Heart right ventricle (tissue), 16 donors: ENCODE data around the gene NID1. TPM values are rescaled to one million over a fixed set of nuclear protein-coding genes. Genes with fewer than 3 reads are reported as not detected.

Source experiments
- ATAC-seq, 8 donors: fragments of 200-7000 bp; cut with Tn5 transposase; one replicate each; pipeline ENCODE4 v1.9.1; 2020; ENCODE audit warnings: mild to moderate bottlenecking in 8 of 8, moderate library complexity in 8 of 8, moderate number of reproducible peaks in 1 of 8
- DNase-seq, 2 donors: peaks; one replicate each; pipeline ENCODE4 v3.0.0-alpha.2; 2020
- H3K27ac ChIP-seq, 10 donors: fragments of 200-600 bp; sonication (generic) in 2 of 10; one replicate each; pipeline versions ENCODE4 v1.5.0 to v1.8.0; 2020 to 2022; ENCODE audit warnings: mild to moderate bottlenecking in 3 of 10
- H3K27me3 ChIP-seq, 7 donors: fragments of 200-600 bp; one replicate each; pipeline ENCODE4 v1.8.0; 2021 to 2022; ENCODE audit warnings: mild to moderate bottlenecking in 2 of 7
- H3K36me3 ChIP-seq, 9 donors: fragments of 200-600 bp; sonication (generic) in 1 of 9; one replicate each; pipeline versions ENCODE4 v1.5.0 to v1.8.0; 2020 to 2022; ENCODE audit warnings: mild to moderate bottlenecking in 2 of 9
- H3K4me1 ChIP-seq, 9 donors: fragments of 200-600 bp; sonication (generic) in 1 of 9; one replicate each; pipeline versions ENCODE4 v1.5.0 to v1.8.0; 2020 to 2022; ENCODE audit warnings: mild to moderate bottlenecking in 4 of 9
- H3K4me3 ChIP-seq, 10 donors: fragments of 200-600 bp; sonication (generic) in 2 of 10; one replicate each; pipeline versions ENCODE4 v1.5.0 to v1.8.0; 2020 to 2022; ENCODE audit warnings: mild to moderate bottlenecking in 7 of 10, moderate library complexity in 2 of 10
- H3K9me3 ChIP-seq, 11 donors: fragments of 200-600 bp in 10 of 11; sonication (generic) in 2 of 11; one replicate each; pipeline versions ENCODE4 v1.5.0 to v1.8.0; 2013 to 2022; ENCODE audit warnings: mild to moderate bottlenecking in 2 of 11, control low read depth in 1 of 11, moderate library complexity in 1 of 11
- CTCF ChIP-seq, 9 donors: fragments of 200-600 bp; sonication (generic) in 2 of 9; IDR thresholded peaks; one replicate each; pipeline versions ENCODE4 v1.5.0 to v1.8.0; 2021 to 2022; ENCODE audit warnings: antibody characterized with exemption in 9 of 9, mild to moderate bottlenecking in 5 of 9, moderate library complexity in 1 of 9
- WGBS, 2 donors: extraction: QIAGEN DNeasy Blood & Tissue Kit; methylation state at CpG; one replicate each; pipeline ENCODE4 v1.1.7; 2013; ENCODE audit warnings: inconsistent platforms in 1 of 2; 5-methylcytosine and 5-hydroxymethylcytosine counted together
- intact Hi-C, 10 donors: fragments of 100-400 bp; cut with DNase I; formaldehyde crosslinking; loops; one replicate each; pipeline versions ENCODE4 v1.11.1 to v1.14.2; 2022
- polyA plus RNA-seq, 2 donors: library from polyadenylated mRNA; stranded (reverse); fragments of 200-250 nt; gene quantifications; one replicate each; pipeline ENCODE4 v1.2.3, GENCODE V29; 2013
- total RNA-seq, 10 donors: library from RNA; stranded (reverse); fragmentation: NEBNext Ultra II Directional in 3 of 10; extraction: Animal tissue kit (Norgen Biotek cat#: 25700) in 3 of 10; gene quantifications; one replicate each; pipeline versions ENCODE4 v1.2.1 to v1.2.4, GENCODE V29; 2021 to 2023
- donor health status: Arrhythmogenic right ventricular cardiomyopathy.
- donor health status: ischemic (EF 13 %, LVEDD 7.1; RV severe dilation, severe dysfunction).
- donor health status: healthy with polysubstance abuse.
- donor health status: DM: no; HTN: yes; CAD: no.
- donor health status: DM: no; HTN: no; CAD: no.
- donor health status: ischemic (EF 25% LVEDD 6.9; RV normal size, moderate dysfunction).
- donor health status: ischemic (EF 25% LVEDD 5.7; RV mildly dilated, moderate dysfunction).
- donor health status: healthy.
- donor health status: DM: yes; HTN: yes; CAD: no.
- donor health status: Ischemic cardiomyopathy.
- donor health status: ischemic (EF 35%, LVEDD 5.7; RV mildly dilated, moderate dysfunction).
- donor health status: nonischemic (EF 11% LVEDD 7.7; RV severe dilation, severe dysfunction).
- donor health status: DM: yes; HTN: yes; CAD: no.
- donor health status: PGD.
- donor health status: ischemic (EF 29% LVEDD 5.4; RV normal size, mild dysfunction).
- donor health status: nonischemic (EF 23%, LVEDD 6.1; RV moderate dilation, normal function).

The NID1 gene
- total and polyA plus RNA-seq, 12 donors: 30.2 to 120 (median 44.4) TPM

GRCh38 chr1:235935235-235936225 is 129.4 kb downstream of the NID1 start:
- Histone ChIP-seq H3K4me3 (no peak overlapping the region), H3K4me1 (peaks cover 0 to 67% (median 8%) of the 10 kb centered on the region in 9 donors), H3K36me3 (no peaks in the 10 kb centered on the region), H3K27ac (no peak overlapping the region), H3K9me3 (no peaks in the 10 kb centered on the region), H3K27me3 (no peaks in the 10 kb centered on the region)
- no peak for TF ChIP-seq CTCF (IDR thresholded peaks at IDR 0.05)
- intact Hi-C loops: loop anchor here in 1 of 10 donors (5.0 kb wide), 1 partner anchor 68 kb away; the partner anchor contains the start of gene LYST
- 77 to 81% methylated on average over 23 of the region's 23 CpGs for WGBS, 2 donors
- ATAC-seq: no peak
- DNase-seq: no peak

GRCh38 chr1:235933766-235934116 is 131.1 kb downstream of the NID1 start:
- H3K27me3 ChIP-seq: no peaks in the 10 kb centered on the region
- intact Hi-C loops: no loop called here
- H3K4me3 ChIP-seq: no peak overlapping the region
- ATAC-seq (no peak), DNase-seq (no peak)
- WGBS, 2 donors: 70 to 77% methylated on average over 4 of the region's 4 CpGs
- H3K36me3 ChIP-seq: no peaks in the 10 kb centered on the region
- H3K27ac ChIP-seq: peak overlapping the region in 1 of 10 donors; percentile 38
- H3K9me3 ChIP-seq: no peaks in the 10 kb centered on the region
- TF ChIP-seq CTCF (IDR thresholded peaks at IDR 0.05): no peak
- peaks cover 0 to 49% (median 8%) of the 10 kb centered on the region in 9 donors for H3K4me1 ChIP-seq

GRCh38 chr1:235933017-235933765 is 131.7 kb downstream of the NID1 start:
- WGBS, 2 donors: 89 to 91% methylated on average over 8 of the region's 8 CpGs
- peak in 3 of 8 donors; percentile 20 to 37 (median 31) for ATAC-seq
- intact Hi-C loops: no loop called here

More at GRCh38 chr1:235933017-235933765, 131.7 kb downstream of the NID1 start:
- no peak overlapping the region for H3K4me3 ChIP-seq
- DNase-seq: no peak
- peak overlapping the region in 1 of 10 donors; percentile 38 for H3K27ac ChIP-seq
- no peaks in the 10 kb centered on the region for H3K9me3 ChIP-seq
- no peaks in the 10 kb centered on the region for H3K36me3 ChIP-seq
- peaks cover 0 to 46% (median 8%) of the 10 kb centered on the region in 9 donors for H3K4me1 ChIP-seq
- H3K27me3 ChIP-seq: no peaks in the 10 kb centered on the region
- peak in 2 of 9 donors; percentile 4 to 14 for TF ChIP-seq CTCF (IDR thresholded peaks at IDR 0.05)
